HT-29 (cell line): ENCODE data around the gene AEBP1. TPM values are rescaled to one million over a fixed set of nuclear protein-coding genes. Genes with fewer than 3 reads are reported as not detected.

Source experiments
- DNase-seq: peaks from one replicate; pipeline ENCODE4 v3.0.0-alpha.2; 2015; ENCODE audit warnings: low spot score
- total RNA-seq: library from RNA; depleted of rRNA; stranded (reverse); fragments of >200 nt; shearing (Covaris generic); gene quantifications from 2 replicates; pipeline ENCODE4 v1.2.3, GENCODE V29; 2014

AEBP1 gene
- total RNA-seq, 1 experiment from 2014 or later = not detected

- no peak for DNase-seq
Measured at GRCh38 chr7:44104860-44105771, 971 bp downstream of the AEBP1 start.

DNA sequence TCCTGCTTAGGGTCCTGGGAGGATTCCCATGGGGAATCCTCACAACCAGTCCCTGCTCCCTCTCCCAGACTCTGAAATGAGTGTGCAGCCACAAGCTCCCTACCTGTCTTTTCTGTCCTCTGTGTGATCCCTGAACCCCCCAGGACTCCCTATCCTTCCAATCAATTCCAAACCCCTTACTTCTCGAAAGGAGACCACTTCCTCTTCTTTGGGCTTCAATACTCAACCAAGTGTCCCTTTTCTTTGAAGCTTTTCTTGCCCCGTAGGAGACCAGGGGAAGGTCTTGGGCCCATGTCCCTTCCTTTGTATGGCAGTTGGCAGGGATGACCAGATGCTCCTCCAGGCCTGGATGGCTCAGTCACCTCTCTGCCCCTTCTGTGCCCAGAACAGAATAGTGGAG lies 1.7 kb downstream of the AEBP1 start:
- DNase-seq = no peak

GRCh38 chr7:44106311-44107065 lies 2.3 kb downstream of the AEBP1 start:
- no peak for DNase-seq

GRCh38 chr7:44107116-44107960 lies 3.2 kb downstream of the AEBP1 start:
- no peak for DNase-seq

- no peak for DNase-seq
Measured at GRCh38 chr7:44107961-44108767, 4.0 kb downstream of the AEBP1 start.

DNA sequence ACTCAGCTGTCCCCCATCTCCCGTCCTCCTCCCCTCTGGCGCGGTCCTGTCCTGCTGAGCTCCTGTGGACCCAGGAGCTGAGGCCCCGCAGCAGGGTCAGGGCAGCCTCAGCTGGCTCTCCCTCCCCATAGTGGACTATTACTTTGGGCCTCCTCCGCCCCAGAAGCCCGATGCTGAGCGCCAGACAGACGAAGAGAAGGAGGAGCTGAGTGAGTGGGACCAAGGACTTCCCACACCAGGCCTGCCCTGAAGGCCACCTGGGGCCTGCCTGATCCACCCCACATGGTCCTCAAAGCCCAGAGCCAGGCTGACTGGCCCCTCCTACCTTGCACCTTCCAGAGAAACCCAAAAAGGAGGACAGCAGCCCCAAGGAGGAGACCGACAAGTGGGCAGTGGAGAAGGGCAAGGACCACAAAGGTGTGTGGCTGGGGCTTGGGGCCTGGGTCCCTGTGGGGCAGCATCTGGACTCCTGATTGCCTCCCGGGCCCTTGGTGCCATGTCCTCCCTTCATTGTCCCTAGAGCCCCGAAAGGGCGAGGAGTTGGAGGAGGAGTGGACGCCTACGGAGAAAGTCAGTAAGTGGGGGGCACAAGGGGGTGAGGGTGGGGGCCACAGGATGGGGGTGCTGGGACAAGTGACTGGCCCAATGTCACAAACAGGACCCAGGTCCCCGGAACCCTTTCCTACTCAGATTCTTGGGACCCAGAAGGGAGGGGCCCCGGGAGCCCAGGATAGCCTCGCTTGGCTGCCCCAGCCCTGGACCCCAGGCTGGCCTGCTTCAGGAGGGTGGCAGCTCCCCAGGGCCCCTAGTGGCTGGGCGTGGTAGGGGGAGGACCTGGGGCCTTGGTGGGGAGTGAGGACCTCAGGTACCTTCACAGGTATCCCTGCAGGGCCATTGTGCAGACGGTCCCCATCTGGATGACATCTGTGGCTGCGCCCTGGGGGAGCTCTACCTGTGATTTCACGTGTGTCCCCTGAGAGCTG lies 4.9 kb downstream of the AEBP1 start:
- DNase-seq = no peak

DNA sequence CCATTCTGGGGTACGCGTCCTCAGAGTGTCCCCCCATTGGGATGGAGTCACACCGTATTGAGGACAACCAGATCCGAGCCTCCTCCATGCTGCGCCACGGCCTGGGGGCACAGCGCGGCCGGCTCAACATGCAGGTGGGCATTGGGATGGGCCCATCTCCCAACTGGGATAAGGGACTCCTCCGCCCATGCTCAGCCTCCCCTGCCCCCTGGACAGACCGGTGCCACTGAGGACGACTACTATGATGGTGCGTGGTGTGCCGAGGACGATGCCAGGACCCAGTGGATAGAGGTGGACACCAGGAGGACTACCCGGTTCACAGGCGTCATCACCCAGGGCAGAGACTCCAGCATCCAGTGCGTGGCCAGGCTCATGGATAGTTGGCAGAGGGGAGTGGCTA lies 5.8 kb downstream of the AEBP1 start:
- DNase-seq = no peak

DNA sequence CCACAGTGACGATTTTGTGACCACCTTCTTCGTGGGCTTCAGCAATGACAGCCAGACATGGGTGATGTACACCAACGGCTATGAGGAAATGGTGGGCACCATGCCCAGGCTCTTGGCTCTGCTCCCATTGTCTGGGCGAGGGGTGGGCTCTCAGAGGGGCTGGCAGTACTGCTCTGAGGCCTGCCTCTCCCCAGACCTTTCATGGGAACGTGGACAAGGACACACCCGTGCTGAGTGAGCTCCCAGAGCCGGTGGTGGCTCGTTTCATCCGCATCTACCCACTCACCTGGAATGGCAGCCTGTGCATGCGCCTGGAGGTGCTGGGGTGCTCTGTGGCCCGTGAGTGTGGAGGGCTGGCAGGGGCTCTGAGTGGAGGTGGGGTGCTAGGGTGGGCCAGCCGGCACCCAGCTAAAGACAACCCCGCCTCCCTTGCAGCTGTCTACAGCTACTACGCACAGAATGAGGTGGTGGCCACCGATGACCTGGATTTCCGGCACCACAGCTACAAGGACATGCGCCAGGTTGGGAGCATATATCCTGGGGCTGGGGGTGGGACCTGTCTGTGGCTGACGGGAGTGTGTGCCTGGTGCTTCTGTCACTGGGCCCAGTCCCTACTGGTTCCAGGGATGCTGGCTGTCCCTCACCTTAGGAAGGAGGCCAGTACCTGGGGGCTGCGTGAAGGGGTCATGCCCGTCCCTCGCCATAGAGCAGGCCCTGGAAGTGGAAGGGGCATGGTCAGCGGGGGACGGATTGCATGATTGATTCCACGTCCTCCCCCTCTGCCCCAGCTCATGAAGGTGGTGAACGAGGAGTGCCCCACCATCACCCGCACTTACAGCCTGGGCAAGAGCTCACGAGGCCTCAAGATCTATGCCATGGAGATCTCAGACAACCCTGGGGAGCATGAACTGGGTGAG lies 6.8 kb downstream of the AEBP1 start:
- no peak for DNase-seq

DNA sequence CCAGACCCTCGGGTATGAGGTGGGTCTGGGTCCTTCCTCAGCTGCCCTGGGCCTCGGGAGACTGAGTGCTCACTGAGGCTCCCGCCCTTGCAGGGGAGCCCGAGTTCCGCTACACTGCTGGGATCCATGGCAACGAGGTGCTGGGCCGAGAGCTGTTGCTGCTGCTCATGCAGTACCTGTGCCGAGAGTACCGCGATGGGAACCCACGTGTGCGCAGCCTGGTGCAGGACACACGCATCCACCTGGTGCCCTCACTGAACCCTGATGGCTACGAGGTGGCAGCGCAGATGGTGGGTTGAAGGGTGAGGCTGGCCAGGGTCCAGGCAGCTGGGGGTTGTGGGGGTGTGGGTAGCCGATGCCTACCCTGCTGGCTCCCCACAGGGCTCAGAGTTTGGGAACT lies 7.6 kb downstream of the AEBP1 start:
- DNase-seq = no peak

- no peak for DNase-seq
Measured at GRCh38 chr7:44112231-44112996, 8.3 kb downstream of the AEBP1 start.

DNA sequence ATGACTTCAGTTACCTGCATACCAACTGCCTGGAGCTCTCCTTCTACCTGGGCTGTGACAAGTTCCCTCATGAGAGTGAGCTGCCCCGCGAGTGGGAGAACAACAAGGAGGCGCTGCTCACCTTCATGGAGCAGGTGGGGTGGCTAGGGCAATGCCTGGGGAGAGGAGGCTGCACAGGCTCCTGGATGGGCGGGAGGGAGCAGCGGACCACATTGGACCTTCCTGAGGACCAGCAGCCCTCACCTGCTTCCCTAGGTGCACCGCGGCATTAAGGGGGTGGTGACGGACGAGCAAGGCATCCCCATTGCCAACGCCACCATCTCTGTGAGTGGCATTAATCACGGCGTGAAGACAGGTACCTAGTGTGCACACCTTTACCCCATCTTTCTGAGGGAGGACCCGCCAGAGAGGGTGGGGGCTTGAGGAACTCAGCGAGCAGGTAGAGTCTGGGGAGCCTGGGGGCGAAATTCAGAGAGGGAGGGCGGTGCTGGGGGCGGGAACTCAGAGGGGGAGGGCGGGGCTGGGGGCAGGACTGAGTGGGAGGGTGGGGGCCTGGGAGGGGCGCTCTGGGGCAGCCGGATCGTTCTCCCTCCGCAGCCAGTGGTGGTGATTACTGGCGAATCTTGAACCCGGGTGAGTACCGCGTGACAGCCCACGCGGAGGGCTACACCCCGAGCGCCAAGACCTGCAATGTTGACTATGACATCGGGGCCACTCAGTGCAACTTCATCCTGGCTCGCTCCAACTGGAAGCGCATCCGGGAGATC lies 9.0 kb downstream of the AEBP1 start:
- no peak for DNase-seq

DNA sequence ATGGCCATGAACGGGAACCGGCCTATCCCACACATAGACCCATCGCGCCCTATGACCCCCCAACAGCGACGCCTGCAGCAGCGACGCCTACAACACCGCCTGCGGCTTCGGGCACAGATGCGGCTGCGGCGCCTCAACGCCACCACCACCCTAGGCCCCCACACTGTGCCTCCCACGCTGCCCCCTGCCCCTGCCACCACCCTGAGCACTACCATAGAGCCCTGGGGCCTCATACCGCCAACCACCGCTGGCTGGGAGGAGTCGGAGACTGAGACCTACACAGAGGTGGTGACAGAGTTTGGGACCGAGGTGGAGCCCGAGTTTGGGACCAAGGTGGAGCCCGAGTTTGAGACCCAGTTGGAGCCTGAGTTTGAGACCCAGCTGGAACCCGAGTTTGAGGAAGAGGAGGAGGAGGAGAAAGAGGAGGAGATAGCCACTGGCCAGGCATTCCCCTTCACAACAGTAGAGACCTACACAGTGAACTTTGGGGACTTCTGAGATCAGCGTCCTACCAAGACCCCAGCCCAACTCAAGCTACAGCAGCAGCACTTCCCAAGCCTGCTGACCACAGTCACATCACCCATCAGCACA lies 9.7 kb downstream of the AEBP1 start:
- no peak for DNase-seq

DNA sequence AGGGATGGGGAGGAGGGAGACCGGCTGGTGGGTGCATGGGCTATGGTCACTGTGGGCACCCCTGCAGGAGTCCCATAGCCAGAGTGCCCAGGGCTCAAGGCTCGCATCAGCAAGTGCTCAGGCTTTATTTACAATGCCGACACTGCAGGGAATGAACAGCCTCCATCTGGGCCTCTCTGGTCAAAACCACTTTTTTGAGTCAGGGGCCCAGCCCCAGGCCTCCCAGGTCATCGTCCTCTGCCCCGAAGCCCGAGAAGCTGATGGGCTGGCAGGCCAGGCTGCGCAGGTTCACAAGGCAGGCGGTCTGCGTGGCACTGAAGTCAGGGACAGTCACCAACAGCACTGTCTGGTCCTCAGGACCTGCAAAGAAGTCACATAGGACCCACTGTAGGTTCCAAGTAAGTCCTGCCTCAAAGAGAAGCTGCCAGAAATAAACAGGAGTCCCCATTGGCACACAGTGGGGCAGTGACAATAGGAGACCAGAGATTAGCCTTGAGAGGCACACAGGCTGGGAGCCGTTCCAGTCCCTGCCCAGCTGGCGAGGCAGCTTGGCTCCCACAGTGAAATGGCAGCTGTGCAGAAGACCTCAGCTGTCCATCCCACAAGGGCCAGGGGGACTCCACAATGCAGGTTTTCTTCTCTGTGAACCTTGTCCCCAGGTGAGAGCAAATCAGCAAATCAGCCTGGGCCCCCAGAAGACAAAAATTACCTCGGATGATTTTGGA lies 10.6 kb downstream of the AEBP1 start:
- DNase-seq = no peak

DNA sequence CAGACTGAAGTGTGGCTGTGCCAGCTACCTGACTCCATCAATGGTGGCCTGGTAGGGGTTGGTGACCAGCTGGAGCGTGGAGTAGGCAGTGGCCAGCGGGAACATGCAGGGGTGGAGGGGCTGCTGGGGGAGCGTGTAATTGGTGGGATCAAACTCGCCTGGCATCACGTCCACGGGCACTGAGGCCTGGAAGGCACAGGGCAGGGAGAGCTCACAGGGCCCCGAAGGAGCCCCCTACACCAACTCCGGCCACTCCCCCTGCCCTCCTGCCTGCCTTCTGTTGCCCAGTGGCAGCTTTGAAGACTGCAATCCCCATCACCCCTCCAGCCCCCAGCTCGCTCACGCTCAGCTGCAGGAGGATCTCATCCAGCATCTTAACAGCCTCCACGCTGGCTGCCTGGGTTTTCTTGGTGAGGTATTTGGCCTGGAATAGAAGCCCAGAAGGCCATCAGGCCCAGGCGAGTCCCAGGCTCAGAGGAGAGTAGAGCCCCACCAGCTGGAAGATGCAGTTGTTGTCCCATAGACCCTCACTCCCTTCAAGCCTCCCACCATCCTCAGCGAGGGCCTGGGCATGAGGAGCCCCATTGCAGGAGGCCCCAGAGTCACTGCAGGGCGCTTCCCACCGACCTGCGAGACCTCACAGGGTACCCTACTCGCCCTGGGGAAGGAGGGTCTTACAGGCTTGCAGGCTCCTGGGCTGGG lies 12.1 kb downstream of the AEBP1 start:
- DNase-seq = no peak
